PFSK-1 (cell line): Measurements from ENCODE around the gene SCAMP5.
A peak's percentile ranks its signal among the peaks of the same experiment; 100 is the strongest.

ENCODE experiments used
- FOXP2 ChIP-seq: optimal IDR thresholded peaks from 2 replicates; pipeline ENCODE3; 2011; ENCODE audit warnings: borderline replicate concordance, control low read depth, inconsistent platforms; ENCODE audit not compliant: insufficient read depth; ENCODE audit errors: extremely low read length, extremely low read depth
- POLR2AphosphoS5 ChIP-seq: IDR thresholded peaks from 2 replicates; pipeline ENCODE4 v1.6.1; 2012; ENCODE audit warnings: low read depth, mild to moderate bottlenecking, control low read depth, low read length, moderate library complexity
- SIN3A ChIP-seq: IDR thresholded peaks from 2 replicates; pipeline ENCODE4 v1.6.1; 2012; ENCODE audit warnings: mild to moderate bottlenecking, low read length, moderate library complexity, borderline replicate concordance; ENCODE audit not compliant: insufficient read depth
- TAF1 ChIP-seq: IDR thresholded peaks from 2 replicates; pipeline ENCODE4 v1.6.1; 2012; ENCODE audit warnings: low read length, control low read depth, borderline replicate concordance; ENCODE audit not compliant: insufficient read depth
- TF ChIP-seq, protein P1 (sequence below), 2 experiments: IDR thresholded peaks; 2 replicates each; pipeline versions ENCODE4 v1.6.1 to v1.8.0; 2011 to 2012; ENCODE audit warnings: low read depth in 2 of 2, low read length in 2 of 2, control low read depth in 1 of 2, inconsistent platforms in 1 of 2, mild to moderate bottlenecking in 1 of 2, moderate library complexity in 1 of 2; ENCODE audit not compliant: insufficient read depth in 1 of 2

Gene SCAMP5

DNA sequence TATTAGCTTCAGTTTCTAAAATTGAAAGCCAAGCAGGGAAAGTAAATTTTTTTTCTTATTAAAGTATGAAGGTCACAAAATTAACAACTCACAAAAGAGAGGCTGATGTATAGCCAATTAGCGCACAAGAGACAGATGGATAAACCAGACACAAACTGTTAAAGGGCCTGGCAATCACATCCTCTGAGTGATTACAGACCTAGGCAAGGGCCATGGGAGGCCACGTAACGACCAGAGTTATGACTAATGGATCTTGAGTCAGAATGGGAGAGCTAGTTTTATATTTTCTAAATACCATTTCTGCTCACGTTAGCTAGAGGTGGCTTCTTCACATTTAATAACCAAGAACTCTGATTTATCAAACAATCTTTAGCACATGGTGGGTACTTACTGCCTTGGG is 17.8 kb upstream of the SCAMP5 start:
- TF ChIP-seq SIN3A (no peak), FOXP2 (no peak), TAF1 (no peak), POLR2AphosphoS5 (no peak)
- TF ChIP-seq, protein P1, sequence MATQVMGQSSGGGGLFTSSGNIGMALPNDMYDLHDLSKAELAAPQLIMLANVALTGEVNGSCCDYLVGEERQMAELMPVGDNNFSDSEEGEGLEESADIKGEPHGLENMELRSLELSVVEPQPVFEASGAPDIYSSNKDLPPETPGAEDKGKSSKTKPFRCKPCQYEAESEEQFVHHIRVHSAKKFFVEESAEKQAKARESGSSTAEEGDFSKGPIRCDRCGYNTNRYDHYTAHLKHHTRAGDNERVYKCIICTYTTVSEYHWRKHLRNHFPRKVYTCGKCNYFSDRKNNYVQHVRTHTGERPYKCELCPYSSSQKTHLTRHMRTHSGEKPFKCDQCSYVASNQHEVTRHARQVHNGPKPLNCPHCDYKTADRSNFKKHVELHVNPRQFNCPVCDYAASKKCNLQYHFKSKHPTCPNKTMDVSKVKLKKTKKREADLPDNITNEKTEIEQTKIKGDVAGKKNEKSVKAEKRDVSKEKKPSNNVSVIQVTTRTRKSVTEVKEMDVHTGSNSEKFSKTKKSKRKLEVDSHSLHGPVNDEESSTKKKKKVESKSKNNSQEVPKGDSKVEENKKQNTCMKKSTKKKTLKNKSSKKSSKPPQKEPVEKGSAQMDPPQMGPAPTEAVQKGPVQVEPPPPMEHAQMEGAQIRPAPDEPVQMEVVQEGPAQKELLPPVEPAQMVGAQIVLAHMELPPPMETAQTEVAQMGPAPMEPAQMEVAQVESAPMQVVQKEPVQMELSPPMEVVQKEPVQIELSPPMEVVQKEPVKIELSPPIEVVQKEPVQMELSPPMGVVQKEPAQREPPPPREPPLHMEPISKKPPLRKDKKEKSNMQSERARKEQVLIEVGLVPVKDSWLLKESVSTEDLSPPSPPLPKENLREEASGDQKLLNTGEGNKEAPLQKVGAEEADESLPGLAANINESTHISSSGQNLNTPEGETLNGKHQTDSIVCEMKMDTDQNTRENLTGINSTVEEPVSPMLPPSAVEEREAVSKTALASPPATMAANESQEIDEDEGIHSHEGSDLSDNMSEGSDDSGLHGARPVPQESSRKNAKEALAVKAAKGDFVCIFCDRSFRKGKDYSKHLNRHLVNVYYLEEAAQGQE (IDR thresholded peaks at IDR 0.05; ENCODE audit: insufficient read depth in 1 of 2, low read depth in 2 of 2, low read length in 2 of 2): no peak

DNA sequence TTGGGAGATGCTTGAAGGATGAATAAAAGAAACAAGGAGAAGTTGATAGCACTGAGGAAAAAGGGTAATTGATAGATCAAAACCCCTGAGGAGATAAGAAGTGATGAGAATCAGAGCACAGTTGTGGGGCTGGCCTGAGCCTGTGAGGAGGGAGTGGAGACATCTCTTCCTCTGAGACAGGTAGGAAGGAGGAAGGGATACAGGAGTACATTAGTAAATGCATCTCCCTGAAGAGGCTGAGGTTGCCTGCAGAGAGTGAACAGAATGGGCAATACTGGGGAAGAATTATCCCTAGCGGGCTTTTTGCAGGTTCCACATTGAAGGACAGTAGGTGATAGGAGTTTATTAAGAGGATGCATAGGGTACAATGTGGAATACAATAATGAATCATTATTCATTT is 17.3 kb upstream of the SCAMP5 start:
- TF ChIP-seq FOXP2: no peak
- no peak for TF ChIP-seq SIN3A

DNA sequence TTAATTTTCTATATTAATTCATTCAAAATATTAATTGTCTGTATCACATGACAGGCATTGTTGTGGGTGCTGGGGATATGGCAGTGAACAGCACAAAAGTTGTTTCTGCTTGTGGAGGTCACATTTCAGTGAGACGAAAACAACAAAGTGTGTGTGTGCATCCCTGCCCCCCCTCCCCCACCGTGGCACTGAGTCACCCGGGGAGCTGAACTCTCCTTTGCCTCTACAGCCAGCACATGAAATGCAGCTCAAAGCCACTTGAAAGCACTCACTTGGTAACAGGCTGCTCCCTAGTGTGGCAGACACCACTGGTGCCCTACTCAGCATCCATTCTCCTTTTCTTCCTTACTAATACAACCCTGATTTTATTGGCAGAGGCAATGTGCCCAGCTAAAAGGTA is 16.9 kb upstream of the SCAMP5 start:
- TF ChIP-seq POLR2AphosphoS5: no peak
- no peak for TF ChIP-seq SIN3A
- TF ChIP-seq, protein P1 (IDR thresholded peaks at IDR 0.05; ENCODE audit: insufficient read depth in 1 of 2, low read depth in 2 of 2, low read length in 2 of 2): no peak
- TF ChIP-seq FOXP2: no peak
- TF ChIP-seq TAF1: no peak

DNA sequence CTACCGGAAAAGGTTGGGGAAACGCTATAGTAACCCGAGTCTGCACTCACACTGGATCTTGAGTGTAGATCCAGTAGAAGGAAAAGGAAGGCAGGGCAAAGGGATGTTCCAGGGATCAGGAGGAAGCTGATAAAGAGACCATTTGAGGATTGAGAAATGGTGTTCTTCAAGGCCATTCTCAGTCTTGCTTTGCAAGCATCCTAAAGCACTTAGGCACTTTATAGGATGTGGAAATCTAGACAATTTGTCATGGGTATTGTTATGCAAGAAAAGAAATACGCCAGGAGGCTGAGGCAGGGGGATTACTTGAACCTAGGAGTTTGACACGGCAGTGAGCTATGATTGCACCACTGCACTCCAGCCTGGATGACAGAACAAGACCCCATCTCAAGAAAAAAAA is 13.2 kb upstream of the SCAMP5 start:
- TF ChIP-seq FOXP2 (no peak), SIN3A (no peak), POLR2AphosphoS5 (no peak), TAF1 (no peak)

DNA sequence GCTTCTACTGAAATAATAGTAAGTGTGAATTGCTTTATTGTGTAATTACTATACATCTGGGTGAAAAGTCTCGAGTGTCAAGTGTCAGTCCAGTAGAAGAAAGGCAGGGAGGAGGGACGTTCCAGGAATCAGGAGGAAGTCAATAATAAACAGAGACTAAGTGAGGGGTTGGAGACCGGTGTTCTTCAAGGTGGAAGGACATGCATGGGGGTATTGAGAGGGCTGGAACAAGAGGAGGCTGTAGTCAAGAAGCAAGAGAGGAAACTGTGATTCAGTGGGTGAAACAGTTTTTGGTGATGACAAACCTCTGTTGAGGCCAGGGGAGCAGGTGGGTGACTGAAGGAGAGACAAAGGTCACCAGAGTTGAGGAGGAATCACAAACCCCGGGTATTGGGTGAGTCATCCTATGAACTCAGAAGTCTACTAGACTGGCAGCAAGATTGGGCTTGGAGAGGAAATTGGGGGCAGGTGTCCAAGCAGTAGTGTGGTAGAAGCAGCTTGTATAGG is 11.6 kb upstream of the SCAMP5 start:
- TF ChIP-seq, protein P1 (IDR thresholded peaks at IDR 0.05; ENCODE audit: insufficient read depth in 1 of 2, low read depth in 2 of 2, low read length in 2 of 2): no peak
- no peak for TF ChIP-seq TAF1
- TF ChIP-seq FOXP2: no peak
- TF ChIP-seq POLR2AphosphoS5: no peak

DNA sequence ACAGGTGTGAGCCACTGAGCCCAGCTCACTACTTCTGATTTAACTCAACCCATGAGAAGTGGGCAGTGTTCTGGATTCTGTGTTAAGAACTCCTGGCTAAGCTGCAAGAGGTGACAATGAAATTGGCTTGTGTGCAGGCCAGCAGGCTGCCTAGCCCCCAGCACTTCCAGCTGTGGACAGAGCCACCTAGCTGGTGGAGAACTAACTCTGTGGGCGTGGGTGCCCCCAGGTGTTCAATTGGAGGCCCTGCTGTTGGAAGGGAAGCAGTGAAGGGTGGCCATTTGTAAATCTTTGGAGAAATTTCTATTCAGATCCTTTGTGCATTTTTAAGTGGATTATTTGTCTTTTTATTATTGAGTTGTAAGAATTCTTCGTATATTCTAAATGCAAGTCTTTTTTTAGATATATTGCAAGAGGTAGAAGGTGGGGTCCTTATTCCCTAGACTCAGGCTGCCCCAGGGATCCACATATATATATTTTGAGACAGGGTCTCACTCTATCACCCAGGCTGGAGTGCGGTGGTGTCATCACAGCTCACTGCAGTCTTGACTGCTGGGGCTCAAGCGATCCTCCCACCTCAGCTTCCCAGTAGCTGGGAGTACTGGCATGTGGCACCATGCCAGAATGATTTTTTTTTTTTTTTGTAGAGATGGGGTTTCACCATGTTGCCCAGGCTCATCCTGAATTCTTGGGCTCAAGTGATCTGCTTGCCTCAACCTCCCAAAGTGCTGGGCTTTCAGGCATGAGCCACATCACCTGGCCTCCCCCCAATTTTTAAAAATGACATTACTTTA is 7.2 kb upstream of the SCAMP5 start:
- peak; percentile 92; the same call in 1 of the 2 replicates for TF ChIP-seq SIN3A
- no peak for TF ChIP-seq FOXP2
- TF ChIP-seq, protein P1 (IDR thresholded peaks at IDR 0.05; ENCODE audit: insufficient read depth in 1 of 2, low read depth in 2 of 2, low read length in 2 of 2): peak; percentile 97 to 99
- no peak for TF ChIP-seq POLR2AphosphoS5
- no peak for TF ChIP-seq TAF1
